ENCODE data around the gene GFRA1.

The GFRA1 gene

GRCh38 chr10:116141855-116142254 is 131.2 kb downstream of the GFRA1 start:
- H3K4me3 ChIP-seq (ENCODE audit: low read depth, low read length): no peak overlapping the region
- no peak for TF ChIP-seq CTCF (IDR thresholded peaks at IDR 0.05; ENCODE audit: low read depth, low read length)

GRCh38 chr10:116141246-116141645 is 131.8 kb downstream of the GFRA1 start:
- no peak for TF ChIP-seq CTCF (IDR thresholded peaks at IDR 0.05; ENCODE audit: low read depth, low read length)
- H3K4me3 ChIP-seq (ENCODE audit: low read depth, low read length): no peak overlapping the region

- no peak overlapping the region for H3K4me3 ChIP-seq (ENCODE audit: low read depth, low read length)
- TF ChIP-seq CTCF (IDR thresholded peaks at IDR 0.05; ENCODE audit: low read depth, low read length): no peak
These were observed 133.1 kb downstream of the GFRA1 start for GRCh38 chr10:116139886-116140285.

GRCh38 chr10:116138897-116139296 is 134.1 kb downstream of the GFRA1 start:
- H3K4me3 ChIP-seq (ENCODE audit: low read depth, low read length): no peak overlapping the region
- TF ChIP-seq CTCF (IDR thresholded peaks at IDR 0.05; ENCODE audit: low read depth, low read length): no peak

- H3K4me3 ChIP-seq (ENCODE audit: low read depth, low read length): no peak overlapping the region
- TF ChIP-seq CTCF (IDR thresholded peaks at IDR 0.05; ENCODE audit: low read depth, low read length): no peak
These were observed 136.7 kb downstream of the GFRA1 start for GRCh38 chr10:116136261-116136660.

GRCh38 chr10:116134322-116134721 is 138.7 kb downstream of the GFRA1 start:
- no peak overlapping the region for H3K4me3 ChIP-seq (ENCODE audit: low read depth, low read length)
- no peak for TF ChIP-seq CTCF (IDR thresholded peaks at IDR 0.05; ENCODE audit: low read depth, low read length)

GRCh38 chr10:116133634-116134033 is 139.4 kb downstream of the GFRA1 start:
- no peak for TF ChIP-seq CTCF (IDR thresholded peaks at IDR 0.05; ENCODE audit: low read depth, low read length)
- no peak overlapping the region for H3K4me3 ChIP-seq (ENCODE audit: low read depth, low read length)
